LNCAP (cell line): ENCODE measurements around the gene SLC7A6.
A peak's percentile ranks its signal among the peaks of the same experiment; 100 is the strongest.

Experiments used
- CTCF ChIP-seq: fragments of 450-650 bp; IDR thresholded peaks from 2 replicates; pipeline ENCODE4 v1.5.1; 2017; ENCODE audit warnings: mild to moderate bottlenecking

SLC7A6 gene

GRCh38 chr16:68310774-68311511 lies 46.6 kb downstream of the SLC7A6 start, which contains the start of the genes PRMT7 and SLC7A6OS:
TSS of gene PRMT7 (plus strand) at chr16:68311019. CDS start at chr16:68315980, 4,961 bp downstream.
TSS of gene SLC7A6OS (minus strand) at chr16:68310946. CDS start at chr16:68310926, 20 bp downstream.
- no peak for TF ChIP-seq CTCF

- no peak for TF ChIP-seq CTCF
Observed at GRCh38 chr16:68313116-68313515, 48.8 kb downstream of the SLC7A6 start.

GRCh38 chr16:68319185-68319908 lies 55.0 kb downstream of the SLC7A6 start:
- no peak for TF ChIP-seq CTCF

- TF ChIP-seq CTCF = no peak
Observed at GRCh38 chr16:68324336-68324735, 60.0 kb downstream of the SLC7A6 start.

GRCh38 chr16:68324780-68325357 lies 60.5 kb downstream of the SLC7A6 start:
- no peak for TF ChIP-seq CTCF

- peak; percentile 88 for TF ChIP-seq CTCF
Observed at GRCh38 chr16:68328151-68328859, 64.0 kb downstream of the SLC7A6 start.

GRCh38 chr16:68328860-68329390 lies 64.6 kb downstream of the SLC7A6 start:
- TF ChIP-seq CTCF = no peak
